Skin epidermis (tissue), 12 donors: Measurements from ENCODE around the gene PMF1.
A peak's percentile ranks its signal among the peaks of the same experiment; 100 is the strongest.
"Not testable (repeated sequence)": the region's sequence is repeated elsewhere in the genome, so short reads cannot be mapped to it uniquely, and the experiment has no call there.

Experiments
- H3K27ac ChIP-seq, 21 experiments: fragments of 200-600 bp; sonication (generic) in 11 of 21; one replicate each; pipeline ENCODE4 v1.5.0; 2020; ENCODE audit warnings: mild to moderate bottlenecking in 3 of 21, inconsistent platforms in 2 of 21, moderate library complexity in 2 of 21
- H3K4me3 ChIP-seq, 7 experiments: fragments of 200-600 bp; sonication (generic) in 2 of 7; one replicate each; pipeline ENCODE4 v1.5.0; 2020; ENCODE audit warnings: inconsistent platforms in 2 of 7, mild to moderate bottlenecking in 2 of 7, moderate library complexity in 1 of 7

PMF1 gene

GRCh38 chr1:156212833-156213643 lies at the start of gene PMF1:
PMF1 (plus strand) TSS chr1:156213007; CDS start chr1:156213016, 9 bp downstream.
- Histone ChIP-seq H3K4me3 (peak within 1 kb of the TSS; percentile 50 to 62 (median 55)), H3K27ac (peak within 1 kb of the TSS; percentile 54 to 99 (median 93))

- Histone ChIP-seq H3K27ac (no peak overlapping the region), H3K4me3 (no peak overlapping the region)
Observed at GRCh38 chr1:156163712-156164111, 49.1 kb upstream of the PMF1 start.

GRCh38 chr1:156164125-156164831 lies 48.5 kb upstream of the PMF1 start:
- peak overlapping the region in 1 of 21 experiments; percentile 55 for H3K27ac ChIP-seq
- no peak overlapping the region for H3K4me3 ChIP-seq

GRCh38 chr1:156165083-156165482 lies 47.7 kb upstream of the PMF1 start:
- no peak overlapping the region for H3K4me3 ChIP-seq
- H3K27ac ChIP-seq = peak overlapping the region in 1 of 21 experiments; percentile 55

GRCh38 chr1:156167536-156167935 lies 45.3 kb upstream of the PMF1 start:
- Histone ChIP-seq H3K4me3 (no peak overlapping the region), H3K27ac (no peak overlapping the region)

GRCh38 chr1:156172696-156173470 lies 39.9 kb upstream of the PMF1 start:
- no peak overlapping the region for H3K4me3 ChIP-seq

GRCh38 chr1:156176610-156177210 lies 36.1 kb upstream of the PMF1 start:
- H3K4me3 ChIP-seq = no peak overlapping the region
- H3K27ac ChIP-seq = no peak overlapping the region

More at GRCh38 chr1:156172696-156173470, 39.9 kb upstream of the PMF1 start:
- H3K27ac ChIP-seq = no peak overlapping the region

GRCh38 chr1:156177919-156178654 lies 34.7 kb upstream of the PMF1 start:
- H3K27ac ChIP-seq = no peak overlapping the region
- H3K4me3 ChIP-seq = no peak overlapping the region

- no peak overlapping the region for H3K27ac ChIP-seq
Observed at GRCh38 chr1:156180471-156180870, 32.3 kb upstream of the PMF1 start.

GRCh38 chr1:156181391-156181924 lies 31.3 kb upstream of the PMF1 start:
- H3K4me3 ChIP-seq, H3K27ac ChIP-seq: not testable (repeated sequence)

More at GRCh38 chr1:156180471-156180870, 32.3 kb upstream of the PMF1 start:
- H3K4me3 ChIP-seq = no peak overlapping the region

- H3K4me3 ChIP-seq, H3K27ac ChIP-seq: not testable (repeated sequence)
Observed at GRCh38 chr1:156182010-156182779, 30.6 kb upstream of the PMF1 start.

- not testable (repeated sequence) for H3K4me3 ChIP-seq, H3K27ac ChIP-seq
Observed at GRCh38 chr1:156186347-156187177, 26.2 kb upstream of the PMF1 start.

GRCh38 chr1:156190265-156190664 lies 22.5 kb upstream of the PMF1 start:
- H3K27ac ChIP-seq = not testable (repeated sequence)

GRCh38 chr1:156191292-156191964 lies 21.4 kb upstream of the PMF1 start:
- no peak overlapping the region for H3K27ac ChIP-seq

More at GRCh38 chr1:156190265-156190664, 22.5 kb upstream of the PMF1 start:
- H3K4me3 ChIP-seq = not testable (repeated sequence)

GRCh38 chr1:156193208-156193487 lies 19.7 kb upstream of the PMF1 start:
- Histone ChIP-seq H3K4me3 (peak overlapping the region; percentile 67 to 88 (median 80)), H3K27ac (peak overlapping the region; percentile 52 to 91 (median 81))

More at GRCh38 chr1:156191292-156191964, 21.4 kb upstream of the PMF1 start:
- H3K4me3 ChIP-seq = no peak overlapping the region

GRCh38 chr1:156193488-156194299 lies 19.1 kb upstream of the PMF1 start, which contains the start of gene SLC25A44:
SLC25A44 (plus strand) TSS chr1:156194104; CDS start chr1:156199848, 5,744 bp downstream.
- peak within 1 kb of the TSS; percentile 52 to 92 (median 82) for H3K27ac ChIP-seq

More at GRCh38 chr1:156193488-156194299, 19.1 kb upstream of the PMF1 start, which contains the start of gene SLC25A44:
- peak within 1 kb of the TSS; percentile 67 to 88 (median 80) for H3K4me3 ChIP-seq
